Neural cell (in vitro differentiated cells): Measurements from ENCODE around the gene CFAP20DC. TPM values are rescaled to one million over a fixed set of nuclear protein-coding genes. Genes with fewer than 3 reads are reported as not detected.

Experiments
- H2AFZ ChIP-seq: fragments of 200-600, 300-800 bp; sonication (generic), shearing (Covaris generic); 2 replicates; pipeline ENCODE4 v1.6.0; 2014; ENCODE audit warnings: low read depth, mild to moderate bottlenecking, antibody characterized with exemption, low read length, moderate library complexity
- H3F3A ChIP-seq: fragments of 200-600 bp; shearing (Covaris generic); 2 replicates; pipeline ENCODE4 v1.6.1; 2016; ENCODE audit warnings: mild to moderate bottlenecking, moderate library complexity, mixed read lengths, antibody characterized with exemption, low read length; ENCODE audit not compliant: insufficient read depth, poor library complexity, severe bottlenecking
- H3K27ac ChIP-seq: fragments of 200-600, 300-800 bp; sonication (generic), shearing (Covaris generic); 2 replicates; pipeline ENCODE4 v1.5.1; 2014; ENCODE audit warnings: mild to moderate bottlenecking, low read length, moderate library complexity
- H3K27me3 ChIP-seq: fragments of 300-800, 200-600 bp; sonication (generic), shearing (Covaris generic); 2 replicates; pipeline ENCODE4 v1.6.0; 2014; ENCODE audit warnings: mild to moderate bottlenecking, low read depth, low read length, moderate library complexity; ENCODE audit not compliant: insufficient read depth
- H3K36me3 ChIP-seq: fragments of 300-800, 200-600 bp; sonication (generic), shearing (Covaris generic); 2 replicates; pipeline ENCODE4 v1.5.1; 2014; ENCODE audit warnings: mild to moderate bottlenecking, antibody characterized with exemption, low read length, moderate library complexity; ENCODE audit not compliant: insufficient read depth
- H3K4me2 ChIP-seq: fragments of 300-800, 200-600 bp; sonication (generic), shearing (Covaris generic); 2 replicates; pipeline ENCODE4 v1.6.0; 2014; ENCODE audit warnings: mild to moderate bottlenecking, low read length
- H3K4me3 ChIP-seq: fragments of 300-800, 200-600 bp; sonication (generic), shearing (Covaris generic); 2 replicates; pipeline ENCODE4 v1.5.1; 2014; ENCODE audit warnings: mild to moderate bottlenecking, low read length, moderate library complexity
- H3K79me2 ChIP-seq: fragments of 200-600 bp; shearing (Covaris generic); replicated peaks from 2 replicates; pipeline ENCODE4 v1.6.0; 2014; ENCODE audit warnings: mild to moderate bottlenecking, low read length, moderate library complexity; ENCODE audit not compliant: insufficient read depth
- H3K9ac ChIP-seq: fragments of 300-800, 200-600 bp; sonication (generic), shearing (Covaris generic); 2 replicates; pipeline ENCODE4 v1.6.1; 2016; ENCODE audit warnings: mild to moderate bottlenecking, low read length, mixed read lengths
- H3K9me2 ChIP-seq: fragments of 200-600 bp; shearing (Covaris generic); 2 replicates; pipeline ENCODE4 v1.6.1; 2016; ENCODE audit warnings: mild to moderate bottlenecking, low read length, mixed read lengths; ENCODE audit not compliant: insufficient read depth
- H3K9me3 ChIP-seq: fragments of 200-600, 300-800 bp; sonication (generic), shearing (Covaris generic); 2 replicates; pipeline ENCODE4 v1.6.1; 2016; ENCODE audit warnings: mild to moderate bottlenecking, mixed run types, low read length, moderate library complexity, mixed read lengths
- H4K20me1 ChIP-seq: fragments of 200-600 bp; shearing (Covaris generic); 2 replicates; pipeline ENCODE4 v1.6.1; 2016; ENCODE audit warnings: mild to moderate bottlenecking, mixed run types; ENCODE audit not compliant: insufficient read depth
- EZH2 ChIP-seq: fragments of 200-600, 300-800 bp; shearing (Covaris generic), sonication (generic); IDR thresholded peaks from 2 replicates; pipeline ENCODE4 v1.6.1; 2014; ENCODE audit warnings: antibody characterized with exemption, low read length, borderline replicate concordance, mild to moderate bottlenecking; ENCODE audit not compliant: insufficient read depth, poor library complexity, severe bottlenecking
- MXI1 ChIP-seq: fragments of 450-650 bp; conservative IDR thresholded peaks from 2 replicates; pipeline ENCODE4 v1.6.1; 2014; ENCODE audit warnings: antibody characterized with exemption, mild to moderate bottlenecking; ENCODE audit not compliant: poor library complexity, severe bottlenecking
- RAD21 ChIP-seq: fragments of 450-650 bp; conservative IDR thresholded peaks from 2 replicates; pipeline ENCODE4 v1.6.1; 2014; ENCODE audit warnings: antibody characterized with exemption, mild to moderate bottlenecking, moderate library complexity
- REST ChIP-seq: IDR thresholded peaks from 2 replicates; pipeline ENCODE4 v1.6.1; 2012; ENCODE audit warnings: borderline replicate concordance
- SMC3 ChIP-seq: fragments of 450-650 bp; conservative IDR thresholded peaks from 2 replicates; pipeline ENCODE4 v1.6.1; 2014; ENCODE audit warnings: antibody characterized with exemption, mild to moderate bottlenecking, moderate library complexity; ENCODE audit not compliant: poor library complexity
- TAF1 ChIP-seq: IDR thresholded peaks from 2 replicates; pipeline ENCODE4 v1.6.1; 2012; ENCODE audit warnings: low read depth
- polyA plus RNA-seq: library from polyadenylated mRNA; depleted of rRNA; stranded (reverse); fragments of >200 nt; gene quantifications from 2 replicates; pipeline ENCODE4 v1.2.3, GENCODE V29; 2014
- TF ChIP-seq, protein P1 (sequence below): fragments of 450-650 bp; IDR thresholded peaks from 2 replicates; pipeline ENCODE4 v1.5.1; 2014; ENCODE audit warnings: antibody characterized with exemption, mild to moderate bottlenecking, moderate library complexity; ENCODE audit not compliant: poor library complexity, severe bottlenecking

The CFAP20DC gene
- polyA plus RNA-seq, 1 donor from 2014 or later: not detected

DNA sequence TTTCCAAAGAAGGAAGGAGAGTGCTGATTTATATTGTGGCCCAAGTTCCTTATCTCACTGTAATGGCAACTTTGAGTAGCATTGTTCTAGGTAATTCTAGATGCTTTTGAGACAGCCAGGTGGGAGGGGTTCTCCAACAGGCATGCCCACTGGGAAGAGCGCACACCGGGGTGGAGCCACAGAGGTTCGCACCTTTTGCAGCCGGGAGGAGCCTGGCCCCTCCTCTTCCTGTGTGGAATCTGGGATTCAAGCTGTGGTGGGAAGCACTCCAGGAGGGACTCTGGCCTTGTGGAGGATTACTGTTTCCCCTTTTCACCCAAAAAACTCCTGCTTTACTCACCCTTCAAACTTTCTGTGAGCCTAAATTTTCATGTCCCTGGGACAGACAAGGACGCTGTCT lies 53.1 kb downstream of the CFAP20DC start:
- H3K9me3 ChIP-seq: no peaks in the 10 kb centered on the region

GRCh38 chr3:58994746-58995330 lies 55.0 kb downstream of the CFAP20DC start:
- Histone ChIP-seq H3K79me2 (no peaks in the 10 kb centered on the region), H3K9me2 (no peaks in the 10 kb centered on the region), H3K27ac (peak overlapping the region; percentile 33), H3K4me2 (no peak overlapping the region), H3K36me3 (no peaks in the 10 kb centered on the region), H3F3A (no peaks in the 10 kb centered on the region), H3K27me3 (no peaks in the 10 kb centered on the region), H4K20me1 (no peaks in the 10 kb centered on the region), H3K9ac (no peak overlapping the region), H3K4me3 (no peak overlapping the region), H2AFZ (peak overlapping the region; percentile 51), H3K9me3 (no peaks in the 10 kb centered on the region)
- TF ChIP-seq TAF1: no peak
- no peak for TF ChIP-seq MXI1
- TF ChIP-seq RAD21: peak; percentile 81
- no peak for TF ChIP-seq EZH2
- peak; percentile 72 for TF ChIP-seq SMC3
- TF ChIP-seq, protein P1, sequence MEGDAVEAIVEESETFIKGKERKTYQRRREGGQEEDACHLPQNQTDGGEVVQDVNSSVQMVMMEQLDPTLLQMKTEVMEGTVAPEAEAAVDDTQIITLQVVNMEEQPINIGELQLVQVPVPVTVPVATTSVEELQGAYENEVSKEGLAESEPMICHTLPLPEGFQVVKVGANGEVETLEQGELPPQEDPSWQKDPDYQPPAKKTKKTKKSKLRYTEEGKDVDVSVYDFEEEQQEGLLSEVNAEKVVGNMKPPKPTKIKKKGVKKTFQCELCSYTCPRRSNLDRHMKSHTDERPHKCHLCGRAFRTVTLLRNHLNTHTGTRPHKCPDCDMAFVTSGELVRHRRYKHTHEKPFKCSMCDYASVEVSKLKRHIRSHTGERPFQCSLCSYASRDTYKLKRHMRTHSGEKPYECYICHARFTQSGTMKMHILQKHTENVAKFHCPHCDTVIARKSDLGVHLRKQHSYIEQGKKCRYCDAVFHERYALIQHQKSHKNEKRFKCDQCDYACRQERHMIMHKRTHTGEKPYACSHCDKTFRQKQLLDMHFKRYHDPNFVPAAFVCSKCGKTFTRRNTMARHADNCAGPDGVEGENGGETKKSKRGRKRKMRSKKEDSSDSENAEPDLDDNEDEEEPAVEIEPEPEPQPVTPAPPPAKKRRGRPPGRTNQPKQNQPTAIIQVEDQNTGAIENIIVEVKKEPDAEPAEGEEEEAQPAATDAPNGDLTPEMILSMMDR: peak; percentile 78

More for the DNA sequence above, 53.1 kb downstream of the CFAP20DC start:
- no peak overlapping the region for H3K27ac ChIP-seq
- no peak overlapping the region for H3K9ac ChIP-seq
- H3K79me2 ChIP-seq: no peaks in the 10 kb centered on the region
- no peaks in the 10 kb centered on the region for H3K36me3 ChIP-seq
- TF ChIP-seq MXI1: no peak
- TF ChIP-seq, protein P1: no peak
- TF ChIP-seq REST: no peak
- H4K20me1 ChIP-seq: no peaks in the 10 kb centered on the region
- no peak overlapping the region for H2AFZ ChIP-seq
- H3K9me2 ChIP-seq: no peaks in the 10 kb centered on the region
- H3K4me3 ChIP-seq: no peak overlapping the region
- H3F3A ChIP-seq: no peaks in the 10 kb centered on the region
- no peak overlapping the region for H3K4me2 ChIP-seq
- no peaks in the 10 kb centered on the region for H3K27me3 ChIP-seq
